Hematopoietic multipotent progenitor cell treated with erythropoietin and hydrocortisone succinate and interleukin-3 and kit ligand, for 15 days (in vitro differentiated cells): ENCODE data around the gene UNK.

ENCODE experiments used
- DNase-seq: peaks from one replicate; pipeline ENCODE4 v3.0.0-alpha.2; 2015; ENCODE audit warnings: low spot score

The UNK gene

DNA sequence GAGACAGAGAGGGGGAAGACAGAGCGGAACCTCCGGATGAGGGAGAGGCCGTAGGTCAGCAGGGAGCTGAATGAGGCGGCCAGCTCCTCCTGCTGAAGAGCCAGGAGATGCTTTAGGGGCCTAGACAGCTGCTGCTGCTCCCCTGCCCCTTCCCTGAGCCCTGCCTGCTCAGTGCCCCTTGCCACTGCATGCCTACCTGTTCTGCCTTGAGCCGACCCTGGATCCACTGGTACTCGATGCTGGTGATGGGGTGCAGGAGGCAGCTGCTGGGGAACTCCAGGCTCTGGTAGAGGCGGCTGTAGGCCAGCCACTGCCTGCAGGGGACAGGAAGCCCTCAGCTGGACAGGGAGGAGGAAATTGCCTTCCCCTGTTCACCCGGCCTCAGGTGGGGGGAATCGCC lies 52.0 kb downstream of the UNK start:
- DNase-seq = no peak

DNA sequence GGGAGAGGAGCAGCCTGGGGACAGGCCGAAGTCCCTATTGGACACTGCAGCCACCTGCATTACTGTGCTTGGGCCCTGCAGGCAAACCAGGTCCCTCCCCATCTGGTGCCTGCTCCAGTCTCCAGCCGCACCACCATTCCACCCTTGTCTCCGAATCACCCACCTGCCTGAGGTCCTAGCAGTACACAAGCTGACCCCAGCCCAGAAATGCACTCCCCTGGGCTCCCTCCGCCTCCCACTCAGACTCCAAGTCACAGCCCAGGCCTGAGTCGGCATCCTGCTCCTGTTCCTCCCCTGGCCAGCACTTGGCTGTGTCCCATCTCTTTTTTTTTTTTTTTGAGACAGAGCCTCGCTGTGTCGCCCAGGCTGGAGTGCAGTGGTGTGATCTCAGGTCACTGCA lies 53.3 kb downstream of the UNK start:
- DNase-seq = no peak

GRCh38 chr17:75838410-75838809 lies 53.8 kb downstream of the UNK start:
- DNase-seq = no peak

DNA sequence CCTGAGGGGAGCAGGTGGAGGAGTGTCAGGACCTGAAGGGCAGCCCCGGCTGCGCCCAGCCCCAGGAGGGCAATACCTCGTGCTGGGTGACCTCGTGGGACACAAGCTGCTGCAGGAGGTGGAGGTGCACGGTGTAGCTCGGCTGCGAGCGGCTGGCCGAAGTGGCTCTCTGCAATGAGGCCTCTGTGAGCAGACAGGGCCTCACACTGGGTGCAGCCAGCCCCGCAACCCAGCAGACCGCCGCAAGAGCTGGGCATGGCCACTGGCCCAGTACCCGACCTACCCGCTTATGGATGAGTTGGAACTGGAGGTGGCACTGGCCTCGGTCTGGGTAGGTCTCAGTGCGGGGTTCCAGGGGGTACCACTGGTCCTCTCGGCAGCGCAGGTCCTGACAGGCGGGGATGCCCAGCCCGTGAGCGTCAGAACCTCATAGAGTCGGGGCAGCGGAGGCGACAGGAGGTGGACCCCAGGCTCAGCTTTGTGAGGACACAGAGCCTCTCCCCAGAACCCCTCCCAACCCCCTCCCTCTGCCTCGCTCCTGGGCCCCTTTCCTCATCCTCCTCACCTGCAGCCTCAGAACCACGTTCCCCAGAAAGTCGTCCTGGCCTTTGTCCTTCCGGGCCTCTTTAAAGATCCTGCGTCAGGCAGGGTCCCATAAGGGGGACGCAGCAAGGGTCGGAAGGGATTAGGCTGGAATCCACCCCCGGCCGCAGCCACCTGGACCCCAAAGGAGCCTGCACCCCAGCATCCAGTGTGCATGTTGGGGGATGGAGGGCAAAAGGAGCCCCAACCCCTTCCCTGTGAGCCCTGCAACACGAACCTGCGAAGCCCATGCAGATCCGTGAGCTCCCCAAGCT lies 55.6 kb downstream of the UNK start:
- no peak for DNase-seq

- DNase-seq = no peak
These were observed 56.2 kb downstream of the UNK start for GRCh38 chr17:75840799-75841164.

GRCh38 chr17:75842411-75842810 lies 57.8 kb downstream of the UNK start:
- DNase-seq = no peak

DNA sequence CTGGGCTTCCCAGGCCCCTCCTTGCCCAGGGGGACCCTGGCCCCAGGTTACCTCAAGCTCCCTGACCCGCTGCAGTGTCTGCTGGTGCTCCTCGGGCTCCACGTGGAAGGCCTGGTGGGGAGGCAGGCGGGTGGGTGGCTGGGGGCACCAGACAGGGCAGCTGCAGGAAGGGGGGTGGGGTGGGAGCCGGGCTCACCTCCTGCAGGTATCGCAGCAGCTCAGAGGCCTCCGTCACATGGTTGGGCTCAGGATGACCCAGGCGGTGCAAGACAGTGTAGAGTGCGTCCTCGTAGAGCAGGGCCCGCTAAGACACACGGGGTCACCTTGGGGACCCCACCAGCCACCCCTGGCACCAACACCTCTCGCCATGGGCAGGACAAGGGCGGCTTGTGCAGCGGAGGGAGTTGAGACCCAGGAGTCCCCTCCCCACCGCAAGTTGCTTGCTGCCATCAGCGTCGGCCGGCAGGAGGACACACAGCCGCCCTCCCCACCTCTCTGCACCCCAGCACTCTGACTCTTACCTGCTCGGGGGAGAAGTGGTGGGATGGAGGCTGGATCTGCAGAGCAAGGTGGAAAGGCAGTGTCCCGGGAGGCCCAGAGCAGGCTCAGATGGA lies 58.5 kb downstream of the UNK start:
- DNase-seq = no peak

GRCh38 chr17:75843577-75844529 lies 59.2 kb downstream of the UNK start, which contains the start of gene UNC13D:
Gene UNC13D, minus strand, starts transcription at chr17:75844404. Its CDS starts 67 bp downstream, at chr17:75844337.
- peak; percentile 69 for DNase-seq

DNA sequence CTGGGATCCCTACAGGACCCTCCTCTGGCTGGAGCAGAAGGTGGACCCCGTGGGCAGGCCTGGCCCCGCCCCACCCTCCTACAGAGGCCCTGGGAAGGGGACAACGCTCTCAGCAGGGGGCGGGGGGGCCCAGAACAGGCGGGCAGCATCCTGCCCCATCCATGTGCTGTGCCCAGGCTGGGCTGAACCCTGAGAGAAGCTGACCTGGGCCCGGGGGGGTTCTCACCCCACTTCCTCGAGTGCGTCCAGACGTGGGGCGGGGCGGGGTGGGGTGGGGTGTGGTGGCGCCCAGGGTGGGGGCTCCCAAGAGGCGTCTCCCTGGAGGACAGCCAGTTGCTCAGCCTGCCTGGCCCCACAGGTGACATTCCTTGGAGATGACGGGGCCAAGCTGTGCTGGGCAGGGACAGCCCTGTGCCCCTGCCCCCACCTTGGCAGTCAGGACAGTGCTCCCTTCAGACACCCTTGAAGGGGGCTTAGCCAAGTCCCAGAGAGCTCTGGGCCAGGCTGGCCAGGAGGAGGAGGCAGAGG lies 60.0 kb downstream of the UNK start:
- DNase-seq = peak; percentile 59

DNA sequence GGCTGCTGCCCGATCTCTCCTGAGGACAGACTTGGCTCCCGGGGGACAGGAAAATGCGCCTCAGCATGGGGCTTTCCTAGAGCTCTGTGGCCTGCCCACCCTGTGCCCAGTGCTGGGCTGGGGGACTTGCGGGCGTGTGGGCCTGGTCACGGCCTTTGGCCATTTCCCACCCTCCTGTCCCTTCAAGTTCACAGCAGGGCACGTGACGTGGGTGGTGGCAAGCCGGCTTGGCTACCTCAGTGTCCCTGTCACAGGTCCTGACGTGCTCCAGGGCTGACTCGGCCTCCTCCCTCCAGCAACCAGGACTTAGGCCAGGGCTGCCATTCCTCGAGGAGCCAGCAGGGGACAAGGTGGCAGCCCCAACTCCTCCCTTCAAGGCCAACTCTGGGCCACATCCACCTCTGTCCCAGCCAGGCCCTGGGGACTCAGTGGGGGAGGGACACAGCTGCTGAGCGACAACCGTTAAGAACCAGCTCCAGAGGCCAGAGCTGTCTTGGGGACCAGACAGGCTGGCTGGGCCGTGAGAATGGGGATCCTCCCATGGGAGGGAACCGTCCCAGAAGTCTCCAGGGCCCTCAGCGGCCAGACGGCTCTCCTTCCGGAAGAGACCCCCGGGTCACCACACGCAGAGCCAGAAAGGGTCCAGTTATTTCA lies 60.6 kb downstream of the UNK start:
- DNase-seq = peak; percentile 90

- DNase-seq = no peak
These were observed 61.5 kb downstream of the UNK start for GRCh38 chr17:75845933-75846691.

DNA sequence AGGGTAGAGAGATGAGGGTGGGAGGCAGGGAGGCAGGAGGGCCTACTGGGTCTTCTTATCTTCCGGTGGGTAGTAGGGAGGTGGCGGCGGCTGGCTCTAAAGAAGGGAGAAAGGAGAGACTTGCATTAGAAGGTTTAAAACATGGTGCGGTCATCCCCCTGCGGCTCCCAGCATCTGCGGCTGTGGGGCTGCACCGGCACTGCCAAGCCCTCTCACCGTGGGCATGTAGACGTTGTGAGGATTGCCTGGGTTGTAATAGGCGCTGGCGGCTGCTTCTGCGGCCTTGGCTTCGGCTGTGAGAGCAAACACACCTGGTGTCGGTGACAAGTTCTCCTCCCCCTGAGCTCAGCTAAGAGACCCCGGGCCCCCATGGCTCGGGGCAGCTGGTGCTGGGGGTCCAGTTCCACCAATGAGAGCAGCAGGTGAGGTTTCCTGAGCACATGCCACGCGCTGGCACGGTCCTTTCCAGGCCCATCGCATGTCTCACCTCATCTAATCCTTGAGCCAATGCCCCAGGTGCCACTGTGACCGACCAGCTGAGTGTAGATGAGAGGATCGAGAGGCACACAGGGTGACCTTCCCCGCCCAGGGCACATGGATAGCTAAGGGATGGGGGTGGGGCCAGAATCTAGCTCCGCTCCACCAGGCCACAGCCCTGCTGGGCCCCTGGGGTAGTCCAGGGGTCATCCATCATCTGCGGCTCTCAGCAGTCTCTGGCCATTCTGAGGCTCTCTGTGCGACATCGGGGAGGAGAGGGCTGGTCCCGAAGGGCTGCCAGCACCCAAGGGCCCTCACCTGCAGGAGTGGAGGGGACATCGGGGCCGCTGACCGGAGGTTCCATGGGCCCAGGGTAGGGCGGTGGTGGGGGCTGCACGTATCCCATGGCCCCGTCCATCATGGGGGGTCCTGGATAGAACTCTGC lies 62.3 kb downstream of the UNK start:
- no peak for DNase-seq

DNA sequence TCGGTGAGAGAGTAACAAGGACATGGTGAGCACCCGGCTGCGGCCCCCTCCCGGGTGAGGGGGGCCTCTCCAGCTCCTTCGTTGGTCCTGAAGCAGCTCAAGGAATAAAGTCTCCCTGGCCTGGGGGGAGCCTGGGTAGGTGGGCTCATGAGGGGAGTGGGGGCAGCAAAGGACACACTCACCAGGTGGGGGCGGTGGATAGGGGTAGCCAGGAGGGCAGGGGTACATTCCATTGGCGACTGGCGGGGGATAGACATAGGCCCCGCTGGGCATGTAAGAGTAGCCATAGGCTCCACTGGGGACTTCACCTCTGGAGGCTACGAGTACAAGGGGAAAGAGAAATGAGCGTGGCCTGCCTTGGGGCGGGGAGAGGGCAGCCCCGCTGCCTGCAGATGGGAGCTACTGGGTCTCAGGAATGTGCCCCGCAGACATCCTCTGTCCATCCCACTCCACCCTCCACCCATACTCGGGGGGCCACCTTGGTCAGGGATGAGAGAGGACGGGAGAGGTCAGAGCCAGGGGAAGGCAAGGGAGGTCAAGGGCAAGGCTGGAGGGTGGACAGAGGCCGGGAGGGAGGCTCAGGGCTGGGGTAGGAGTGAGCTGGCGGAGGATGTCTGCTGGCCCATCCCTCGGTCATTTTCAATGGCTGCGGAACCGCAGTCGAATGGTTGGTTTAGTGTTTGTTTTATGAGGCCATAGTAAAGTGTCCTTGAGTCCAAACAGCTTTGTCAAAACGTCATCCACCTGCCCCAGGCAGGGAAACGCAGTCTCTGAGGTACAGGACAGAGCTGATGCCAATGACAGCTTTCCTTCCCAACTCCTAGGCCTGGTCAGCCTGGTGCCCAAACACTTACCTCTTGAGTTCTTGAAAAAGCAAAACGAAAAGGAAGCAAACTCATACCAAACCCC lies 63.3 kb downstream of the UNK start:
- no peak for DNase-seq

- DNase-seq = peak; percentile 82
These were observed 64.1 kb downstream of the UNK start for GRCh38 chr17:75848523-75849278.

DNA sequence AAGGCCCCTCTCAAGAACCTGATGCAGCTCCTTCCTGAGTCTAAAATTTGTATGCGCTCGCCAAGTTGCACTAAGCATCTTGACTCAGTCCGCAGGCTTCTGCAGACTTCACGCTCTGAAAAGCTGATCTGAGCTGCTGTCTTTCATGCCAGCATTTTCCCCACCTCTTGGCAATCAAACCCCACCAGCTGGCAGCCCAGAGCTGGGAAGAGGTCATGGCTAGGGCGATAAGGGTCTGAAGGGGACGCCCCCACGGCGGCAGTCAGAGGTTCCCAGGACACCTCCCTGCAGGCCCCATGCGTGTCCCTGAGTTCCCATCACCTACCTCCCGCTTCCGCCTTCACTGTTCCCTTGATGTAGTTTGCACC lies 64.7 kb downstream of the UNK start:
- DNase-seq = peak; percentile 85

- DNase-seq = peak; percentile 79
These were observed 65.1 kb downstream of the UNK start for GRCh38 chr17:75849724-75850123.

- DNase-seq = no peak
These were observed 66.5 kb downstream of the UNK start for GRCh38 chr17:75850928-75851692.
